ENCODE data around the gene RTL3. TPM values are rescaled to one million over a fixed set of nuclear protein-coding genes. Genes with fewer than 3 reads are reported as not detected.
"Not testable (repeated sequence)": the region's sequence is repeated elsewhere in the genome, so short reads cannot be mapped to it uniquely, and the experiment has no call there.

Gene RTL3
- polyA plus RNA-seq, 1 donor from 2014 or later = not detected

DNA sequence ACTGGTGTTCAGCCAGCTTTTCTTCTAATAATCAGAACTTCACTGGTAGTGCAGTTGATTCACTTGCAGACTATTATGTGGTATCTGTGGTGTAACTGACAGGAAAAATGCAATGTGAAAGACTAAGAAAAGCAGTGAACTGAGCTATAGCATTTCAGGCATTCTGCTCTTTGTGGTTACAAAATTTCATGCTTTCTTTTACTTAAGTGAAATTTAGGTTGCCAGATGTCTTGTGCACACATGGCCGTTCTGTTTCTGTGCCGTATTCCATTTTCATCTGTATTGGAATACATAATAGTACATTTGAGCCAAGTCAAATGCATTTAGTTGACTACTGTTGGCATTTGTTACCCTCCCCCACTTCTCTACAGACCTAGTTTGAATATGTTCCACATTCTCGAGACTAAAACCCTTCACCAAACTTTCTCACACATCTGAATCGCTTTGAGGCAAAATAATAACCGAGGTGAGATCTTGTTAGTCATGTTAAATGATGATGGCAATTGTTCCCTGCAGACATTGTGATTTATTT lies 8.2 kb downstream of the RTL3 start:
- Mint-ChIP-seq H3K4me1 (peaks cover 6 to 10% (median 9%) of the 10 kb centered on the region in 3 donors), H3K4me3 (no peak overlapping the region), H3K36me3 (no peaks in the 10 kb centered on the region), H3K27ac (no peak overlapping the region), H3K9me3 (peaks cover under 1 to 11% (median 7%) of the 10 kb centered on the region in 3 donors), H3K27me3 (no peaks in the 10 kb centered on the region)

- Mint-ChIP-seq H3K4me3 (peak overlapping the region in 1 of 4 donors; percentile 30), H3K36me3 (no peaks in the 10 kb centered on the region), H3K4me1 (no peaks in the 10 kb centered on the region), H3K27me3 (peaks cover 4% of the 10 kb centered on the region), H3K9me3 (peaks cover 10 to 28% (median 20%) of the 10 kb centered on the region in 3 donors), H3K27ac (no peak overlapping the region)
These were observed 15.3 kb downstream of the RTL3 start for GRCh38 chrX:78643874-78644273.

DNA sequence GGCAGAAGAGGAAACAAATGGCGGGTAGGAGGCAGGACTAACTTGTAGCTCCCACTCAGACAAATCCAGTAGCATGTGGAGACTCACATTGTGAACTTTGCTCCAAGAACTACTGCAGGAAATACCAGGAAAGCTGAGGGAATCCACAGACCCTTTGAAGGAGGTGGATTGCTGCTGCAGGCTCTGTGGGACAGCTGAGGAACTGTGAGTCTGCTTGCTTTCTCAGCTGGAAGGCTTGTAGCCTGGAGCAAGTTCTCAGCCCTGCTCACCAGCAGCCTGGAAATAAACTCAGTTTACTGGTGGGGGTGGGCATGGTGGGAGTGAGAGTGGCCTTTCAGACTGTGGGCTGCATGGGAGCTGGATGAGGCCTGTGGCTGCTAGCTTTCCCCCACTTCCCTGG lies 16.0 kb downstream of the RTL3 start:
- H3K27me3 Mint-ChIP-seq = peaks cover 4% of the 10 kb centered on the region
- H3K4me1 Mint-ChIP-seq = no peaks in the 10 kb centered on the region
- no peak overlapping the region for H3K4me3 Mint-ChIP-seq
- no peaks in the 10 kb centered on the region for H3K36me3 Mint-ChIP-seq
- H3K9me3 Mint-ChIP-seq = peaks cover 10 to 25% (median 18%) of the 10 kb centered on the region in 3 donors
- no peak overlapping the region for H3K27ac Mint-ChIP-seq

DNA sequence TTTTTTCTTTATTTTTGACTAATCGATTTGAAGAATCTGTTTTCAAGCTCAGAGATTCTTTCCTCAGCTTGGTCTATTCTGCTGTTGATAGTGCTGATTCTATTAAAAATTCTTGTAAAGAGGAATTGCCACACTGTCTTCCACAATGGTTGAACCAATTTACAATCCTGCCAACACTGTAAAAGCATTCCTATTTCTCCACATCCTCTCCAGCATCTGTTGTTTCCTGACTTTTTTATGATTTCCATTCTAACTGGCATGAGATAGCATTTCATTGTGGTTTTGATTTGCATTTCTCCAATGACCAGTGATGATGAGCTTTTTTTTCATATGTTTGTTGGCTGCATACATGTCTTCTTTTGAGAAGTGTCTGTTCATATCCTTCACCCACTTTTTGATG lies 23.0 kb downstream of the RTL3 start:
- not testable (repeated sequence) for H3K4me3 Mint-ChIP-seq, H3K4me1 Mint-ChIP-seq, H3K27me3 Mint-ChIP-seq, H3K9me3 Mint-ChIP-seq, H3K36me3 Mint-ChIP-seq, H3K27ac Mint-ChIP-seq

DNA sequence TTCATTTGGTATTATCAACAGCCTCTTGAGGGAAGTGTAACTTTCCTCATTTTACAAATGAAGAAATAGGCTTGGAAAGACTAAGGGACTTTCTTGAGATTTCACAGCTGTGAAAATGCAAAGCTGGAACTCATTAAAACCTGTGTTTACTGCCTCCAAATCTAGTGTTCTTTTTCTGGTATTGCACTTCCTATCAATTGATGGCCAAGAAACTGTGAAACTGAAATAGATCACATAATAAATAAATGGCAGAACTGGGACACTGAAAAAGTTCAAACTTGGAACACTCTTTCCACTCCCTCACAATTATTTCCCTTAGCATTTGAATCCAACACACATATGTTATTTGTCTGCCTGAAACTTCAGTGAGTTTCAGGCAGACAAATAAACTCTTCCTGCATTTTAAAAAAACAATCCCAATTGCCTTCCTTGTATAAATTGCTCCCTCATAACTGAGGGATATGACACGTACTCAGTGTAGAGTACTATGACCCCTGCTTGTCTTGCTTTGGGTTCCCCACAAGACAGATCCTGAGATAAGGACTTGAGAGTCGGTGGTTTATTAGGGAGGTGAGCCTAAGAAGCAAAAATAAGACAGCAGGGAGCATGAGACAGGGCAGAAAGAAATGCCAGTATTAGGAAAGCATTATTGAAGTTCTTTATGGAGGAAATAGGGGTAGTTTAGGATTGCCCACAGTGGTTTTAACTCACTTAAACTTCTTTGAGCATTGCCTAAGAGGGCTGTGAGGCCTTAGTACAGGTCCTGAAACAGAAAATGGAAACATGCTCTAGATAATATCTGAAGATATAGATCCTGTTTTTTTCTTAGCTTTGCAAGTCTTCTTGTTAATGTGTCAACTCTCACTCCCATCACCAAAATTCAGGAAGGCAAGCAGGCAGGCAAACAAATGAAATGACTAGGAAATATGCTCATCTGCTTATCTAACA lies 33.9 kb downstream of the RTL3 start:
- H3K9me3 Mint-ChIP-seq = peaks cover 0 to under 1% (median under 1%) of the 10 kb centered on the region in 3 donors
- no peak overlapping the region for H3K27ac Mint-ChIP-seq
- peaks cover 2% of the 10 kb centered on the region for H3K27me3 Mint-ChIP-seq
- H3K4me3 Mint-ChIP-seq = no peak overlapping the region
- no peaks in the 10 kb centered on the region for H3K36me3 Mint-ChIP-seq
- peaks cover 0 to 4% (median 0%) of the 10 kb centered on the region in 3 donors for H3K4me1 Mint-ChIP-seq

GRCh38 chrX:78624426-78624825 lies 34.7 kb downstream of the RTL3 start:
- no peaks in the 10 kb centered on the region for H3K36me3 Mint-ChIP-seq
- H3K27me3 Mint-ChIP-seq = peaks cover 2% of the 10 kb centered on the region
- no peak overlapping the region for H3K27ac Mint-ChIP-seq
- H3K4me1 Mint-ChIP-seq = peaks cover 0 to 4% (median 0%) of the 10 kb centered on the region in 3 donors
- H3K9me3 Mint-ChIP-seq = no peaks in the 10 kb centered on the region
- no peak overlapping the region for H3K4me3 Mint-ChIP-seq

- H3K36me3 Mint-ChIP-seq = no peaks in the 10 kb centered on the region
- no peak overlapping the region for H3K27ac Mint-ChIP-seq
- no peaks in the 10 kb centered on the region for H3K9me3 Mint-ChIP-seq
- peaks cover 0 to 4% (median 0%) of the 10 kb centered on the region in 3 donors for H3K4me1 Mint-ChIP-seq
- no peak overlapping the region for H3K4me3 Mint-ChIP-seq
- peaks cover 2% of the 10 kb centered on the region for H3K27me3 Mint-ChIP-seq
These were observed 36.3 kb downstream of the RTL3 start for GRCh38 chrX:78622831-78623230.

DNA sequence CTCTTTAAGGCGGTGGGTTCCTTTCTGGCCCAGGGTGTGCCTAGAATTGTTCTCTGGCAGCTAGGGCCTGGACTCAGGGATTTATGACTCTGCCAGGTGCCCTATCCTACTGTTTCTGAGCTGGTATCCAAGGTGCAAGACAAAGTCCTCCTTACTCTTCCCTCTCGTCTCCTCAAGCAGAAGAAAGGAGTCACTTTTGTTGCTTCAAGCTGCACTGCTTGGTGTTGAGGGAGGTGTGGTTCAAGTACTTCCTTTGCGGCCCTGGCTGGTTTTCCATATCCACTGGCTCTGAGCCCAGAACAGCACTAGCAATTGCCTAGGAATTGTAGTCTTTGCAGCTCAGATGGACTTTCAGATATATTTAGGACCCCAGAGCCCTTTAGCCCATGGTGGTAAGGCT lies 39.3 kb downstream of the RTL3 start:
- Mint-ChIP-seq H3K36me3 (no peaks in the 10 kb centered on the region), H3K27me3 (peaks cover 2% of the 10 kb centered on the region), H3K9me3 (peaks cover 0 to 2% (median 0%) of the 10 kb centered on the region in 3 donors), H3K4me3 (no peak overlapping the region), H3K4me1 (no peaks in the 10 kb centered on the region), H3K27ac (no peak overlapping the region)

DNA sequence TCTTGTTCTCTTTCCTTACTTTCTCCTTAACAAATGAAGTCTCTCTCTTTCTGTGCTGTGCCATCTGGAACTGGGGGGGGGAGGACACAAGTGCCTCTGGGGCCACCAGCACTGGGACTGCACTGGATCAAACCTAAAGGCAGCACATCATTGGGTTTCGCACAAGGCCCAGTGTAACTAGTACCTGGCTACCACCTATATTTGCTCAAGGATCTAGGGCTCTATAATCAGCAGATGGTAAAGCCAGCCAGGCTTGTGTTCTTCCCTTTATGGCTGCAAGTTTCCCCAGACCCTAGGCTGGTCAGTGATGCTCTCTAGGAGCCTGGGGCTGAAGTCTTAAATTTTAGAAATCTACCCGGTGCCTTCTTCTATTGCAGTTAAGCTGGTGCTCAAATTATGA lies 40.1 kb downstream of the RTL3 start:
- no peaks in the 10 kb centered on the region for H3K36me3 Mint-ChIP-seq
- no peak overlapping the region for H3K27ac Mint-ChIP-seq
- no peaks in the 10 kb centered on the region for H3K4me1 Mint-ChIP-seq
- H3K27me3 Mint-ChIP-seq = peaks cover 2% of the 10 kb centered on the region
- H3K9me3 Mint-ChIP-seq = peaks cover 0 to 2% (median 0%) of the 10 kb centered on the region in 3 donors
- no peak overlapping the region for H3K4me3 Mint-ChIP-seq

GRCh38 chrX:78614264-78614663 lies 44.9 kb downstream of the RTL3 start:
- Mint-ChIP-seq H3K27ac (no peak overlapping the region), H3K4me3 (no peak overlapping the region), H3K36me3 (no peaks in the 10 kb centered on the region), H3K27me3 (no peaks in the 10 kb centered on the region), H3K9me3 (peaks cover 0 to 2% (median 0%) of the 10 kb centered on the region in 3 donors), H3K4me1 (no peaks in the 10 kb centered on the region)

Other genes with a start within 250 kb of the RTL3 start
- not detected for gene LPAR4, start 88.4 kb upstream of the RTL3 start, polyA plus RNA-seq